HG02798 (cell line): Measurements from ENCODE around the gene FRMD4A.

ENCODE experiments used
- ATAC-seq: cut with Tn5 transposase; IDR thresholded peaks from one replicate; pipeline ENCODE4 v1.9.1; 2021; ENCODE audit warnings: mild to moderate bottlenecking; ENCODE audit not compliant: unreplicated experiment, poor library complexity

FRMD4A gene

GRCh38 chr10:13674645-13675588 is 655.8 kb downstream of the FRMD4A start:
- ATAC-seq, result no peak

GRCh38 chr10:13673156-13673555 is 657.6 kb downstream of the FRMD4A start:
- no peak for ATAC-seq

- ATAC-seq, result no peak
Measured at GRCh38 chr10:13672548-13672947, 658.2 kb downstream of the FRMD4A start.

GRCh38 chr10:13671904-13672303 is 658.8 kb downstream of the FRMD4A start:
- ATAC-seq, result no peak

GRCh38 chr10:13670311-13670710 is 660.4 kb downstream of the FRMD4A start:
- ATAC-seq, result no peak

- ATAC-seq, result no peak
Measured at GRCh38 chr10:13669901-13670300, 660.8 kb downstream of the FRMD4A start.

GRCh38 chr10:13669182-13669855 is 661.4 kb downstream of the FRMD4A start:
- no peak for ATAC-seq

GRCh38 chr10:13668126-13668525 is 662.6 kb downstream of the FRMD4A start:
- no peak for ATAC-seq

GRCh38 chr10:13665516-13666262 is 665.0 kb downstream of the FRMD4A start:
- no peak for ATAC-seq

GRCh38 chr10:13661256-13661655 is 669.5 kb downstream of the FRMD4A start:
- ATAC-seq, result no peak

GRCh38 chr10:13660551-13660920 is 670.2 kb downstream of the FRMD4A start:
- peak; percentile 14 for ATAC-seq

- peak; percentile 46 for ATAC-seq
Measured at GRCh38 chr10:13659887-13660550, 670.7 kb downstream of the FRMD4A start.

- no peak for ATAC-seq
Measured at GRCh38 chr10:13658871-13659685, 671.6 kb downstream of the FRMD4A start.

- ATAC-seq, result no peak
Measured at GRCh38 chr10:13658264-13658663, 672.5 kb downstream of the FRMD4A start.

- no peak for ATAC-seq
Measured at GRCh38 chr10:13657101-13657680, 673.5 kb downstream of the FRMD4A start.

- ATAC-seq, result no peak
Measured at GRCh38 chr10:13656337-13657100, 674.2 kb downstream of the FRMD4A start.

GRCh38 chr10:13654846-13655245 is 675.9 kb downstream of the FRMD4A start:
- ATAC-seq, result no peak

- no peak for ATAC-seq
Measured at GRCh38 chr10:13654118-13654830, 676.5 kb downstream of the FRMD4A start.
